HG03175 (cell line): Measurements from ENCODE around the gene NELFA.

ENCODE experiments used
- ATAC-seq: cut with Tn5 transposase; IDR thresholded peaks from one replicate; pipeline ENCODE4 v1.9.1; 2021; ENCODE audit warnings: mild to moderate bottlenecking, moderate library complexity; ENCODE audit not compliant: unreplicated experiment

The NELFA gene

DNA sequence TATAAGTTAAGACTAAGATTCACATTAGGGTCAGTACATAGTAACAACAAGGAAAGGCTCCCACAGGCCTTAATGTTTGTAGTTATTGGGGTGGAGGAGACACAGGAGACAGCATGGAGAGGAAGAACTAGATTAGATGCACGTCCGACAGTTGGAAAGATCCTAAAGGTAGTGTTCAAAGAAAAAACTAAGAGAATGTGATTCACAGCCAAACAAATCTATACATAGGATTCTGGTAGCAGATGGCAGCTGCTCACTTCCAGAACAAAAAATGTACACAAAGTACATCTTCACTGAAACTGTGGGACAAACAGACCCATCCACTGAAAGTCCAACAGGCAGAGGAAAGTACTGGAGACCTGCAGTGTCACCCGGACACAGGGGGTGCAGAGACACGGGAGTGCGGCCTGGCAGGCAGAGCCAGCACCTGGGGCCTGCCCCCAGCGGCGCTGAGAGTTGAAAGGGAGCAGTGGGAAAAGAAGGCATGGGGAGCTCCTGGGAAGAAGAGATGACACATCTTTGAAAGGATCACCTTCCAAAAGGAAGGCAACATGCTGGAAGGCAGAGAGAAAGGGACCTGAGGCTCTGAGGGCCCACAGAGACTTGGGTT lies 40.0 kb downstream of the NELFA start:
- no peak for ATAC-seq

GRCh38 chr4:1967512-1968149 lies 41.1 kb downstream of the NELFA start:
- no peak for ATAC-seq

DNA sequence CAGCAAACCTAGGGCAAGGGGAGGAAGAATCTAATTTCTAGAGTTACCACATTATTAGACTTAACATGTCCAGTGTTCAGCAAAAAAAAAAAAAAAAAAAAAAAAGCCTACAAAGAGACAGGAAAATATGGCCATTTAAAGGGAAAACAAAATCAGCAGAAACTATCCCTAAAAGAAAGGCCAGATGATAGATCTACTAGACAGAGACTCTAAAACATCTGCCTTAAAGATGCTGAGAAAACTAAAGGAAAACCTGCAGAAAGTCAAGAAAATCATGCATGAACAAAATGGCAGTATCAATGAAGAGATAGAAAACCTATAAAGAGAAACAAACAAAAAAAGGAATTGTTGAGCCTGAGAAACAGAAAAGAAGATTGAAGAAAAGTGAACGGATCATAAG lies 43.8 kb downstream of the NELFA start:
- no peak for ATAC-seq

DNA sequence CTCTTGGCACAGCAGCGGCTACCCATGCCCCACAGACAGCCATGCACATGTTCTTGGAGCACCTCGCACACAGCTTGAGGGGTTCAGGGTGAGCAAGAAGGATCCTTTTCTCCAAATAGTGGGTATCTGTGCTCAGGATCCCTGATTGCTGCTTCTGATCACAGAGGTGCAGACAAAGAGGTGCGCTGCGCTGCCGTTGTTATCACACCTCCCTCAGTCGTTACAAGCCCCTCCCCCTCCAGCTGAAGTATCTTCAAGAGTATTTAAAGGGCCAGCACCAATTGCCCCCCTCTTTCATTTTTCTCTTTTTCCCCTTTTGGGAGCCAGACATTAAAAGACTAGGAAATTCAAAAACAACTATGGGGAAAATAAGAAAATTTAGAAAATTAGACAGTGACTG lies 44.3 kb downstream of the NELFA start:
- ATAC-seq: no peak

DNA sequence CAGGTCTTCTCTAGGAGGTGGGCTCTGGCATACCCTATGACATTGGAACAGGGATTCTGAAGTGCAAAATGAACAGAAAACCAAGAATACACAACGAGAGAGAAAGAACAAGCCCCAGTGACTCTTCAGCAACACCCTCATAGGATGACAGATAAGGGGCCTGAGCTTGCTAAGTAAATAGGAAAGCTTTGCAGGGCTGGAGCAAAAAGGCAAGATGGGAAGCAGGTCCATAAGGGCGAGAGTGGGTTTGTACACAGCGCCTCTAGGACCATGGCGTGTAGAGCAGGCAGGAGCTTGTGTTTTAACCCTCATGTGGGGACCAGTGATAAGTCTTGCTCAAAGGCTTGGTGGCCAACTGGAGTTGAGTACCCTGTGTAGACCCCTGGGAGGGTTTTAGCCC lies 45.8 kb downstream of the NELFA start:
- no peak for ATAC-seq

- ATAC-seq: no peak
Measured at GRCh38 chr4:1961563-1961962, 47.2 kb downstream of the NELFA start.

- ATAC-seq: no peak
Measured at GRCh38 chr4:1961038-1961437, 47.7 kb downstream of the NELFA start.

- ATAC-seq: no peak
Measured at GRCh38 chr4:1960170-1960825, 48.5 kb downstream of the NELFA start.

GRCh38 chr4:1959104-1959384 lies 49.7 kb downstream of the NELFA start:
- no peak for ATAC-seq

- no peak for ATAC-seq
Measured at GRCh38 chr4:1958276-1959103, 50.3 kb downstream of the NELFA start.

- no peak for ATAC-seq
Measured at GRCh38 chr4:1956631-1957030, 52.1 kb downstream of the NELFA start.

DNA sequence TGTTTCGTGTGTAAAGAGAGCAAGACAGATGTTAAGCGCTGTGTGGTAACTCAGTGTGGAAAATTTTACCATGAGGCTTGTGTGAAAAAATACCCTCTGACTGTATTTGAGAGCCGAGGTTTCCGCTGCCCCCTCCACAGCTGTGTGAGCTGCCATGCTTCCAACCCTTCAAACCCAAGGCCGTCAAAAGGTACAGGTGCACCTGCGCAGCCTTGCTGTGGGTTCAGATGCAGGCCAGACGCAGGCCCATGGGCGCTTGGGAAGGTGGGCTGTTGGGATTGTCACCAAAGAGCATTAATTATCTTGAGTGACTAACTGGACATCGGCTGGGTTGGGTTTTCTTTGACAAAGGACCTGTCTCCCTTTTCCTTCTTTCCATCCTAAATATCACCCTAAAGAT lies 55.4 kb downstream of the NELFA start:
- ATAC-seq: no peak

GRCh38 chr4:1952719-1953118 lies 56.1 kb downstream of the NELFA start:
- ATAC-seq: no peak

GRCh38 chr4:1952058-1952700 lies 56.6 kb downstream of the NELFA start:
- no peak for ATAC-seq

DNA sequence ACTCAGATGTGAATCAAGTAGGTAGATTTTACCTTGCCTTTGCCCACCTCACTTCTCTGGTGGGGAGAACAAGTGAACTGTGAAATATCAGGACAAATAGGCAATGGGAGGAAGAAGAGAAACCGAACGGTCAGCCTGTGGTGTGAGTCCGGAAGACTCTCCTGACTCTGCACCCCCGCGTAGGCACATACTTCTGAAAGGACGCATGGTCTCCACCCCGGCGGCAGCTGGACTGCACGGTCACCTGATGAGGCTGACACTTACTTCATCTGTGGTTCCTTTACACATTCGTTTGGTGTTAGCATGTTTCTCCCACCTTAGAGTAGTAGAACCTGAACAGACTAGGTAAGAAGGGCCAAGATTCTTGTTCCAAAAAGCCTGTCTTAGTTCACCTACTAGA lies 58.4 kb downstream of the NELFA start:
- no peak for ATAC-seq

- ATAC-seq: no peak
Measured at GRCh38 chr4:1948892-1949436, 59.8 kb downstream of the NELFA start.

DNA sequence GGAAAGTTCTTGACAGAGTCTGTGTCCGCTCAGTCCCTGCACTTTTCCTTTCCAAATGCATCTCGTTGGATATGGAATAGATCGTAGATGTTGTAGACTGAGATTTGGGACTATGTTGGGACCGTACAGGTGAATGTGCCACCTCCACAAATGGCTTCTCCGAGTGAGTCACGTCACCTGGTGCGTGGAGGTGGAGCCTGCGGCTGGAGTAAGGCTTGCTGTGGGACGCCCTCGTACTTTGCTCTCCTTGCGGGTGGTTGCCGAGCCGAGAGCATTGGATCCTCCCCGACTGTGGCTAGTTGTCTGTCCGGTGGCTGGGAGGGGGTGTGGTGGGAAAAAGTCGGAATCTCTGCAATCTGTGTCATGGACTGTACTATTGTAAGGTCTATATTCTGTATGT lies 60.5 kb downstream of the NELFA start:
- ATAC-seq: no peak

GRCh38 chr4:1945912-1946311 lies 62.9 kb downstream of the NELFA start:
- ATAC-seq: no peak

- ATAC-seq: no peak
Measured at GRCh38 chr4:1945124-1945895, 63.5 kb downstream of the NELFA start.

GRCh38 chr4:1943928-1944327 lies 64.8 kb downstream of the NELFA start:
- no peak for ATAC-seq
